Right ventricle myocardium inferior (tissue), 1 donor: ENCODE results near the gene PAK1. TPM values are rescaled to one million over a fixed set of nuclear protein-coding genes. Genes with fewer than 3 reads are reported as not detected.

ENCODE experiments used
- ATAC-seq: fragments of 200-7000 bp; cut with Tn5 transposase; one replicate; pipeline ENCODE4 v1.9.1; 2020; ENCODE audit warnings: mild to moderate bottlenecking, moderate library complexity
- DNase-seq: peaks from one replicate; pipeline ENCODE4 v3.0.0; 2021; ENCODE audit errors: missing footprints
- intact Hi-C: fragments of 100-400 bp; cut with DNase I; formaldehyde crosslinking; loops from one replicate; pipeline ENCODE4 v1.11.0; 2022
- total RNA-seq: library from RNA; stranded (reverse); fragmentation: NEBNext Ultra II Directional; extraction: Animal tissue kit (Norgen Biotek cat#: 25700); gene quantifications from one replicate; pipeline ENCODE4 v1.2.1, GENCODE V29; 2021
- donor health status: DM: no; HTN: yes; CAD: no; lungs with severe emphysema.

PAK1 gene
- total RNA-seq, 1 donor from 2014 or later, result 10.1 TPM

- ATAC-seq (no peak), DNase-seq (no peak)
- intact Hi-C loops, result no loop called here
Measured at GRCh38 chr11:77299528-77299993, 174.3 kb downstream of the PAK1 start.

- intact Hi-C loops, result no loop called here
- ATAC-seq, result no peak
- no peak for DNase-seq
Measured at GRCh38 chr11:77294040-77294439, 179.9 kb downstream of the PAK1 start.

- intact Hi-C loops, result no loop called here
- DNase-seq, result no peak
- no peak for ATAC-seq
Measured at GRCh38 chr11:77289737-77290136, 184.2 kb downstream of the PAK1 start.

GRCh38 chr11:77287615-77288273, 186.2 kb downstream of the PAK1 start:
- no peak for ATAC-seq
- intact Hi-C loops, result no loop called here

GRCh38 chr11:77287136-77287535, 186.8 kb downstream of the PAK1 start:
- intact Hi-C loops, result no loop called here
- DNase-seq (no peak), ATAC-seq (no peak)

More at GRCh38 chr11:77287615-77288273, 186.2 kb downstream of the PAK1 start:
- no peak for DNase-seq

GRCh38 chr11:77284476-77285468, 189.1 kb downstream of the PAK1 start:
- intact Hi-C loops, result no loop called here
- DNase-seq (no peak), ATAC-seq (no peak)

- intact Hi-C loops, result no loop called here
- DNase-seq (no peak), ATAC-seq (no peak)
Measured at GRCh38 chr11:77283101-77283500, 190.8 kb downstream of the PAK1 start.

GRCh38 chr11:77278595-77279506, 195.0 kb downstream of the PAK1 start:
- intact Hi-C loops, result no loop called here
- ATAC-seq (no peak), DNase-seq (no peak)

- intact Hi-C loops, result no loop called here
- ATAC-seq (no peak), DNase-seq (no peak)
Measured at GRCh38 chr11:77276271-77276670, 197.6 kb downstream of the PAK1 start.

Other genes with a start within 250 kb of the PAK1 start
- not detected for gene GDPD4, start 172.4 kb downstream of the PAK1 start, total RNA-seq
- gene AQP11, start 115.9 kb upstream of the PAK1 start, total RNA-seq, result 0.78 TPM
- gene CLNS1A, start 163.7 kb upstream of the PAK1 start, total RNA-seq, result 76.9 TPM